ENCODE results near the gene ZNF407.

The ZNF407 gene

GRCh38 chr18:74896390-74896991 is 298.8 kb downstream of the ZNF407 start:
- no peak for FAIRE-seq

GRCh38 chr18:74897971-74898657 is 300.4 kb downstream of the ZNF407 start:
- no peak for FAIRE-seq

- no peak for FAIRE-seq
Observed at GRCh38 chr18:74898965-74899364, 301.3 kb downstream of the ZNF407 start.

GRCh38 chr18:74899554-74899953 is 301.9 kb downstream of the ZNF407 start:
- FAIRE-seq: no peak

- no peak for FAIRE-seq
Observed at GRCh38 chr18:74901362-74902146, 303.9 kb downstream of the ZNF407 start.

- no peak for FAIRE-seq
Observed at GRCh38 chr18:74902147-74902455, 304.4 kb downstream of the ZNF407 start.

- no peak for FAIRE-seq
Observed at GRCh38 chr18:74905247-74905646, 307.6 kb downstream of the ZNF407 start.

GRCh38 chr18:74906184-74906583 is 308.5 kb downstream of the ZNF407 start:
- no peak for FAIRE-seq

GRCh38 chr18:74914052-74914591 is 316.5 kb downstream of the ZNF407 start:
- no peak for FAIRE-seq

GRCh38 chr18:74914648-74915047 is 317.0 kb downstream of the ZNF407 start:
- FAIRE-seq: no peak

GRCh38 chr18:74916773-74917393 is 319.2 kb downstream of the ZNF407 start:
- no peak for FAIRE-seq

GRCh38 chr18:74918276-74918790 is 320.7 kb downstream of the ZNF407 start:
- no peak for FAIRE-seq

GRCh38 chr18:74921057-74921820 is 323.6 kb downstream of the ZNF407 start:
- no peak for FAIRE-seq

GRCh38 chr18:74926051-74926450 is 328.4 kb downstream of the ZNF407 start:
- FAIRE-seq: no peak

GRCh38 chr18:74928194-74928968 is 330.7 kb downstream of the ZNF407 start:
- no peak for FAIRE-seq

- FAIRE-seq: no peak
Observed at GRCh38 chr18:74929110-74929509, 331.4 kb downstream of the ZNF407 start.

GRCh38 chr18:74930616-74931015 is 332.9 kb downstream of the ZNF407 start:
- no peak for FAIRE-seq

GRCh38 chr18:74933930-74934329 is 336.3 kb downstream of the ZNF407 start:
- no peak for FAIRE-seq

- no peak for FAIRE-seq
Observed at GRCh38 chr18:74935434-74935833, 337.8 kb downstream of the ZNF407 start.

GRCh38 chr18:74936343-74936742 is 338.7 kb downstream of the ZNF407 start:
- no peak for FAIRE-seq

- no peak for FAIRE-seq
Observed at GRCh38 chr18:74937291-74937690, 339.6 kb downstream of the ZNF407 start.

- FAIRE-seq: no peak
Observed at GRCh38 chr18:74940856-74941255, 343.2 kb downstream of the ZNF407 start.

Data from TTC549 (cell line).